Fibroblast of skin of right biceps (primary cell): ENCODE data around the gene TWIST1.

Source experiments
- DNase-seq: peaks from one replicate; pipeline ENCODE4 v3.0.0-alpha.2; 2013

Gene TWIST1

GRCh38 chr7:19113002-19113350 is 4.5 kb downstream of the TWIST1 start:
- no peak for DNase-seq

DNA sequence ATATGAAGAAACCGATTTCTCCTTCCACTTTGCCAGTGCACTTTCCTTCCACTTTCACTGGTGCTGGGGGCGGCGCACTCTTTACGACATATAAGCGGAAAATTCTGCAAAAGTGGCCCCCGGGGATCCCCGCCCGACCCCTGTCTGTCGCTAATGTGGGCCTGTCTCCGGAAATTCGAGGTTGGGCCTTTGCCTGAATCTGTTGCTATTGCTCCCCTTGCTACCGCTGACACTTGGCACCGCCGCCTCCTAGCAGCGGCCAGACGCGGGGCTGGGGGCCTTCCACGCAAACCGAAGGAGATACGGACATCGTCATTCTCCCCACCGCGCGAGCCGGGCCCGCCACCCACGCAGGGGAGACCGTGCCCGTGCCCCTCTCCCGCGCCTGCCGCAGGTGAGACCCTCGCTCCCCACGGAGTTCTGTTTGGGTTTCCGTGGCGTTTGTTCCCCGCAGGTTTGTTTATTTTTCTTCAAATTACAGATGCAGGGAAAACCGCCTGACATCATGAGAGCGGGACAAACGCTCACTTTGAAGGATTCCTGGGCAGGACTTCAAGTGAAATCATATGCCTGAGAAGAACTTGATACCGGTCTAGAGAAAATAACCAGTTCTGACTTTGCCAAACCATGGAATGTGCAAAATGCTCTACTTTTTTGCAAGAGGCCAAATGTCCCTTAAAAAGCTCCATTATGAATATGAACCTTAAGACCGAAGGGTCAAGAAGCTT is 5.0 kb downstream of the TWIST1 start:
- DNase-seq: peak; percentile 68

DNA sequence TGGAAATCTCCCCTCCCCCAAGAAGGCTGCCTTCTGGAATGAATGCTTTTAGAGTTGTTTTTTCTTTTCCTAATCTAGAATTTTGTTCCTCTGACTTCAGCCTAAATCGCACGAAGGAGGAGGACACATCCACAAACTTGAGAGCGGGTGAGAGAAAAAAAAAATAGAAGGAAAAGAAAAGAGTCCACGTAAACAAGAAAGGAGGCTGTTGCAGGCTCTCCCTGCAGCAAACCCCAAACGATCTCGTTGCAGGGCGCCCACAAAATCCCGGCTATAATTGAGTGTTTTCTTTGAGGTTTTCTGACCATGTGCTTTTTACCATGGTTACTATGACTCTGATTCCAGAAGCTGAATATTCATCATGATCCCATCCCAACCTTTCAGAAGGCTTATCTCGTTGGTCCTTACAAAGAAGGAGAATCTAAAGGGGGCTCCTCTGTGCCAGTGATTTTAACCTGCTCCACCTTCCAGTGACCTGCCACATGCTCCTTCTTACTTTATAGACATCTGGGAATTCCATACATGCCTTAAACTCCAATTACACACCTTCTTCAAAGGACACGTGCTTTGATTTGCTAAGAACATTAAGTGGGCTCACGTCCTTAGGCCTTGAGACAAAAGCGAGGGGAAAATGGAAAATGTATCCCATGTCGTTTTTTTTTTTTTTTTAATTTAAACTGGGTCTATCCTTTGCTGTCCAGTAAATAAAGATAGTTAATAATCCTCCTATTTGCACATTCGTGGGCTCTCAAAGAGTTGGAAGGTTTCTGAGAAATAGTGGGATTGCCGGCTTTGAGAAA is 5.8 kb downstream of the TWIST1 start:
- peak; percentile 75 for DNase-seq

DNA sequence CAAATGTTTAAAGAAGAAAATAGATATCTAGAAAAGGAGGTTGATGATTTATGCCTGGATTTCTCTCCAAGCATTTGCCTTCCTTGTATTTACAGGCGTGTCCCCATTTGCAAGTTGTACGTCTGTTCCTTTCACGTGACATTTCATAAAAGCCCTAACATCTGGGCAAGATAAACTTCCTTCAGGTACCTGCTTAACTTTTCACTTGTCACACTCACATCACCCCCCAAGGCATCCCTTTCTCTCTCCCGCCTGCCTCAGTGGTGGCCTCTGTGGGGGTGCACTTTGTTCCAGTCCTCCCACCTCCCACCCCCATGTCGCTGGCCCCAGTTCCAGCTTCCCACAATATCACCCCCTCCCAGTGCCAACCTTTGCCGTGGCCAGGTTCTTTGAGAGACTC is 6.7 kb downstream of the TWIST1 start:
- DNase-seq: peak; percentile 44

DNA sequence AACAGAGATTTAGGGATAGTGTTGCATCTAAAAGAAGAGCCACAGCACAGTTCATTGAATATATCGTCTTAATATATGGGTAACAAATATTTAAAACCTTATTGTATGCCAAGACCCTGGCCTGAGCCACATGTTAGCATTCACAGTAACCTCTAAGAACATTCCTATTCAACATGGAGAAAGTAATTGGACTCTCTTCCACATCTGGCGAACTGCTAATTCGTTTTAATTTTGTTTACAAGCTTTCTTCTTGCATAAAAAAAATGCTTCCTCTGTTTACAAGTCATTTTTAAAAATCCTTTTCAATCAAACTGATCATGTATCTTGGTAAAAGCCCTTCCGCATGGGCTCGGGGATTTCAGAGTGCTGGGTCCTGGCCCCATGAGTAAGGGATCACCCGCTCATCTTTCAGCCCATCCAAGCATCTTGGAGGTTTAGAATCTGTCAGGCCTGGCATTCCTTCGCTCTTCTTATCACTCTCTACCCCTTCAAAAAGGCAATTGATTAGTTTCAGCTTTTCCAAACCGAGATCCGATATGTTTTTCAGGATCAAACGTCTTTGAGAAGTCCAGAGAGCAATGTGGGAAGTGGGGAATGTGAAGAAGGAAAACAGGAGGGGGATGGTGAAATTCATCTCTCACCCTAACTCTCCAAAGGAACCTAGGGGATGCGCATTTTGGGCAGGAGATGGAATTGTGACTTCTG is 7.3 kb downstream of the TWIST1 start:
- peak; percentile 46 for DNase-seq

DNA sequence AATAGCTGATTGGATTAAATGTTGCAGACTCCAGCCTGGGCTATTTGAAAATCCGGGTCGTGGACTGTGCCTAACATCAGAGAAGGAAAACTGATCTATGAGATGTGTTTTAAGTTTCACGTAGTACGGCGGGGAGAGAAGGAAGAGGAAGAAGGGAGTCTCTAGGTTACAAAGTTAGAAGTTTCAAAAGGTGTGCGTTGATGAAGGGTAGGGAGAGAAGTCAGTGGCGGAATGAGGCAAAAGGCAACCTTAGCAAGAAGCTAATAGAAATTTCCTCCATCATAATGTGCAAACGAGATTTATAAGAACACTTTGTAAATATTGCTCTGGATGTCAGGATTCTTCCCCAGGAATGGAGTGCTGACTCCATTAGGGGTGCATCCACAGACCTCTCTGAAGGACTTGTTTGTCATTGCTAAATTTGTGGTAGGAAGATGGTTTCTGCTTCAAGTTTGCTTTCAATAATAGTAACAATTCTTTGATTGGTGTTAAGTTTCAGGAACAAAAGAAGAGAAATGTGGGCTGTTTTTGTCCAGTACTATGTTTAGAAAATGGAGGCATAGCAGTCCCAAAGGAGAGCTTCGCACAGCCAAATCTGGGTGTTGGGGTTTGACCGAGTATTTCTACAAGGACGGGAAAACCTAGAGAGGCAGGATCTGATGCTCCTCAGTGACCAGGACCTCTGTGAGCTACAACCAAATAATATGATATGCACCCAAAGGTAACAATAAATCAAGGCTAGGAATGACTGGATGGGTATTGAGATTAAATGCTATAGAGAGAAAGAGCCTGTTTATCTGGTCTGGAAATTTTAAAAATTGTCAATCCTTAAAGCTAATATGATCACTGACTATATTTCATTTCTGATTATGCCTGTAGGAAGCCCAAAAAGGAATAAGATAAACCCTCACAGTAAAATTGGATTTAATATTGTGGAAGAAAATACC is 8.2 kb downstream of the TWIST1 start:
- DNase-seq: peak; percentile 51

DNA sequence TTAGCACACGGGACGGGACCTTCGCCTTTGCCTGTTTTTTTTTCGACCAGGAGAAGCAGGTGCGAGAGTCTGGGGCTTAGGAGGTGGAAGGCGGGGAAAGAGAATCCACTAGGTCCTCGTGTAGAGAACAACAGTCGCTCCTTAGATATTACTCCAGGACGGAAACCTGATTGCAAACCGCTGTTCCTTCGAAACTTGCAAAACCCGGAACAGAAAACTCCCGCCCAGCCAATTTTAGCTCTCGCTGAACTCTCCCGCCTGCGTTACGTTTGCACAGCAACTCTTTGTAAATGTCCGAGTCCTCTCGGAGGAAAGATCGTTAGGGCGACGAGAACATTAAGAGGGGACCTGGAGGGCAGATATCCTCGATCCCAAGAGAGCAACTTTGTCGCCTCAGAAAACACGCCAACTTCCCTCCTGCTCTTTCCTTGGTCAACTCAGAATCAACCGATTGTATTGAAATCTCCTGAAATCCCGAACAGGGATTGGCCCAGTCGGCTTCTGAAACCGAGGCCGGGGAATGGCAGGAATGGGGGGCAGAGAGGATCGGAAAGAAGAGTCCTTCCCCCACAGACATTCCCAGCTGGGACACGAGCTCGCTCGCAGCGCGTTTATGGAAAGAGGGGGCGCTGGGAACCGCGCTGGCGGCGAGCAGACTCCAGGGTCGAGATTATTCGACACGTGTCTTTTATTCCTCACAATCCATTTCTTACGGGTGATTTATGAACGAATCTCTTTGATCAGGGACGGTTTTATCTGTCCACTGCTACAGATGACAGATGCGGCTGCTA is 9.9 kb downstream of the TWIST1 start:
- DNase-seq: peak; percentile 91

- DNase-seq: no peak
Measured at GRCh38 chr7:19107081-19107355, 10.4 kb downstream of the TWIST1 start.

DNA sequence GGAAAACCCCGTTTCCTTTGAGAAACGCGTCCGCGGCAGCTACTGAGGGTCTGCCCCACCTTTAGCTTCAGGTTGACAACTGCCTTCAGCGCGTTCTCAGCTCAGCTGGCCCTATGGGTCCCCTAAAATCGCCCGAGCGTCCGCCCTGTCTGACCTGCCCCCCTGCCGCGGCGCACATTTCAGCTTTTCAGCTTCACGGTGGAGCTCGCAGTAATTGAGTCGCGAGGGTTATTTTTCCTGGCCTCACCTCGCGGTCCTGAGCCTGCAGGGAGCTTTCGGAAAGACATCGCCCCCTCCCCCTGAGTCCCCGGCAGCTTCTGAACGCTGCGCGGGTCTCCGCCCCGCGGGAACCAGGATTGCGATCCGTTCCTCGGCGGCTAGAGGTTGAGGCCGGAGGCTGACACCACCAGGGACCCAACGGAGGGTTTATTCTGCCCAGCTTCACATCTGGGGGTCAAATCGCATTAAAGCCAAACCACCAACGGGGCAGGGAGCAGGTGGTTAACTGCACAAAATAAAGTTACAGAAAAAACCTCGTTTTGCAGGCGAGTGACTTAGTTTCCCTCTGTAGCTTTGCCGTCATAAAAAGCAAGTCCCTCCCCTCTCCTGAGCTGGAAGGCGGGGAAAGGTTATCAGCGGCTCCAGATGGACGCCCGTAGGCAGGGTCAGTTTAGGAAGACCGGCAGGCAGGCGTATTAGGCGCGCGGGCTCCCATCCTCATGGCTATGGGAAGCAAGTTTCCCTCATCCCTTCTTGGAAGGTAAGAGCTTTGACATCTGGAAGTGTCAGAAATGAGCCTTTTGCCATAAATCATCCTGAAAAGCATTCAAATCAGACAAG is 11.0 kb downstream of the TWIST1 start:
- DNase-seq: peak; percentile 54

DNA sequence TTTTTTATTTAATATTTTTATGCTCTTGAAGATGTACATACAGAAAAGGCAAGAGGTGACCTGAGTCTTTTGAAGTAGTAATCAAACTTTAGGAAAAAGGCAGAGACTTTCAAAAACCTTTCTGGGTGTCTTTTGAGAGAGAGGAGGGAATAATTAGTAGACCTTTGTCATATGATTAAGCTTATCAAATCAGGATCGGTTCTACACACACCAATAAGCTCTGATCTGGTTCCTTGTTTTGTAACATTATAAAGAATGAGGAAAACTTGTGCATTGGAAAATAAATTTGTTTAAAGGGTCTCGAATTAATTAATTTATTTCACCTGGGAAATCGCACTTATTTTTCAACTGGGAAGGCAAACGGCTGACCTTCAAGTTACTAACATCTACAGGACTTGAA is 11.9 kb downstream of the TWIST1 start:
- peak; percentile 34 for DNase-seq

- peak; percentile 49 for DNase-seq
Measured at GRCh38 chr7:19104811-19105210, 12.6 kb downstream of the TWIST1 start.

DNA sequence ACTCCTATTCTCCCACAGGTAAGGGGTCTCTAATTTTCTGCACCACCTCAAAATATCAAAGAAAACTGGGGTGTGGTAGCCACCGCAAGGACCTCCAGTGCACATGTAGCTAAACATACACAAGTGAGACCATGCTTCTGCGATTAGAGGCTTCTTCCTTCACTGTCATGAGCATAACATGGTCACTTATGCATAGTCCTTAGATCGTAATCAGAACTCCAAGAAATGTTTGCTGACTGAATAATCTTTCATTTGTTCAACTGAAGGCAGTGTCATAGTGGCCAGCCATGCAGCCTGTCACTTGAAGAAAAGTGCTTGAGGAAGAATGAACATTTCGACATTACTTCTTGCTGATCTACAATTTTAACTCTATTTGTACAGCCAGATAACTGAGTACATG is 14.6 kb downstream of the TWIST1 start:
- DNase-seq: peak; percentile 46

DNA sequence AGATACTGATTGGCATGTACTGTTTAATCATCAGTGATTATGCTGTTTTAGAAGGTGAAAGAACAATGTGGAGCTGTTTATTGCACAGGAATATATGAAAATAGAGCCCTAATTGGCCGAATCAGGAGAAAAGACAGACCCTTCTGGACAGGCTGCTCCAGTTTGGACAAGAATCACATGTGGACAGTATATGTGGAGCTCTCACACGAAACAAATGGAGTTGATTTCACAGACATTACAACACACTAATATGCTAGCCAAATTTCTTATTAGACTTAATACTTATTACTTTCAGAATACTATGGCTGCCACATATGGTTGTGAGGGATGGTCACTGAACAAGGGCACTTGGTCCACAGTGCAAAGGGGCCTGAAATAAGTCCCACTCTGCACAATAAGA is 15.5 kb downstream of the TWIST1 start:
- peak; percentile 26 for DNase-seq

DNA sequence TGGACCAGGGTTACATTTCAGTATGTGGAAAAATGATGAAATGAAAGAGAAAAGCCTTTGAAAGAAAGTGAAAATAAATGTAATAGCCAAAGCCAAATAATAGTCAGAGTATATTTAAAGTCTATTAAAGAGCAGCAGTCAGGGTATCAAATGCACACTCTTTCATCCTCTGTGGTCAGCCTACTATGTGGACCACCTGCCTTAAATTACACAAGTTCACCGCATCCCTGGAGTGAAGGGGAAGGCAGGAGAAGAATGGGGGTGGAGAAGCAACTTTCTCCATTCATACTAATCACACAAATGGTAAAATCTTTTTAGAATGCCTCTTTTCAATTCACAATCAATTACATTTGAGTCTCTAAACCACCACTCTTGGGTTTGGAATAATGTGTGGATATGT is 16.0 kb downstream of the TWIST1 start:
- DNase-seq: peak; percentile 72

GRCh38 chr7:19099924-19100323 is 17.5 kb downstream of the TWIST1 start:
- peak; percentile 24 for DNase-seq

GRCh38 chr7:19099194-19099593 is 18.2 kb downstream of the TWIST1 start:
- DNase-seq: peak; percentile 38

DNA sequence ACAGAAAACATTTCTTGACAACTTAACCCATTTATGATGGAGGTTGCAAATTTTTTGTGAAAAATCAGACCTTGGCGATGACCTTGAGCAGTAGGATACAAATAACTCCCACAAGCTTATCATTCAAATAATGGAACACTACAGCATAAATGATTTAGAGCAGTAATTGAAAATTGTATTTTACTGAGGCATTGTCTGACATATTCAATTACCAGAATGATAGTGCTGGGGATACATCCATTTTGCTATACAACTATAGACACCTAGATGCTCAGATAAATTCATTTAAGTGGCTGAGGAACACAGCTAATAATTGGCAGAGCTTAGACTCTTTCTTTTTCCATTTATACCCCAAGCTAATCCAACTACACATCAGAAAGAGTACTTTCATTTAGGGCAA is 18.9 kb downstream of the TWIST1 start:
- DNase-seq: peak; percentile 26

DNA sequence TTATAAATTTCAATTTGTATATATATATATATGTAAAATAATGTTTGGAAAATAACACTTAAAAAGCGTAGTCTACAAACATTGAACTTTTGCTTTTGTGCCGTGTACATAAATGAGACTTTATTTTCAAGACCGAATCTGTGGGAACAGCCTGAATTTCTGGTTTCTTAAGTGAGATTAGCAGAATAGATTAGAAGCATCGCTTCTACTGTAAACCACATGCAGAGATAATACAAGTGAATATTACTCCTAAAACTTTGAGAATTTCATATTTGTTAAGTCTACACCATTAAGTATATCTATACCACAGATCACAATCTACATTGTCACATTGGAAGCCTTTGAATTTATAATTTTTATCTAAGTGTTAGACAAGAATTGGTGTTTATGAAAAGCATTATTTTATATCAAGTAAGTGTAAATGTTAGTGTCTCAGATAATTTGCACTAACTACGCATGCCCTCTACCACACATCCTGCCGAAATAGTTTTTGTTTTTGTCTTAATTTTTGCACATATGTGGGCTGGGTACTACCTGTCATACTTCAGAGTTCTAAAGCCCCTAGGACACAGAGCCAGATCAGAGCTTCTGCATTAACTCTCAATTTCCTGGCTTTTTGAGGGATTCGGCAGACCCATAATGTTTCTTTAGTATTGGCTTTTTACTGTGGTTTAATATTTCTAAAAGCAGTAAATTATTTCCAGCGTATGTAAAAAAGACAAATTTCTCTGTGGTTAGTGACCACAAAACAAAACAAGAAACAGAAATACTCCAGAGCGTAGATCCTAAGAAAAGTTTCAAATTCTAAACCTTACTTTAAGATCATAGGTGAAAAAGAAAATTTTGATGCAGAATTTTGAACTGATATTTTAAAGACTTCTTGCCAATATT is 20.0 kb downstream of the TWIST1 start:
- DNase-seq: peak; percentile 58

DNA sequence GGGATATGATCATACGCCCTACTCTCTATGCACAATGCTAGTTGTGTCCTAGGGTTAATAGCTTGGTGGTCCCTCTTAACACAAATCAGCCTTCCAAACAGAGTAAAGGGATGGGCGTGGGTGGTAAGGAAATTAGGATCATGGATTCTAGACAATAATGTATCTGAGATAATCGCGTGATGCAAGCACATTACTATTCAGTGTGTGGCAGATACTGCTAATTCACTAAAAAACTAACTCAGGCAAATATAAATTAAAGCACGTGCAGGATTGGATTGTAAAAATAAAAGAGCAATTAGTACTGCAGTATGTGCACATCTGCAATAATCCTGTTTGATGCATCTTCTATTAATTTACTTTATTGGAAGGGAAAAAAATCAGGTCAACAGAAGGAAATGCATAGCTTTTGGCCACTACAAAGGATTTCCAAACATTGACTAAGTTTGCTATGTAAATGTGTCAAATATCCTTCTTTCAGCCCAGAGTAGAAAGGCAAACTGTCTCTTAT is 22.0 kb downstream of the TWIST1 start:
- peak; percentile 55 for DNase-seq
